Measurements from ENCODE around the gene NSD1.

Gene NSD1

DNA sequence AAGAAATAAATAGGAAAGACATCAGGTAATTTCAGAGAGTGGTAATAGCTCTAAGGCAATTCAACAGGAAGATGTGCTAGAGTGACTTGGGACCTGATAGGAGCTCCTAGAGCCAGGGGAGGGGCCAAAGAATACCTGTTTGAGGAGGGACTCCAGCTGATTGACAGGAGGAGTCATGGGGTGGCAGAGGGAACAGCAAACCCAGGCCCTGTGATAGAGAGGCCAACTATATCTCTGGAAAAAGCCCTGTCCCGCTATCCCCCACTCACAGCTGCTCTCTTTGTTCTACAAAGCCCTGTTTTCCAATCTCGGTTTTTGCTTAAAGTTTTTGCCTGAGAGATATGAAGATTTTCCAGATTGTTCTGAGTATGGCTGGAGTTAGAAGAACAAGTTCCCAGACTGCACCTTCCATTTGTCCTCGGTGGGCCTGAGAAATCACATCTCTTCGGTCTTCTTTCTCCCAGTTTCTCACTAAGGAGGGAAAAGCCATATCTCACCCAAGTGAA, 9.0 kb upstream of the NSD1 start:
- TF ChIP-seq, protein P1, sequence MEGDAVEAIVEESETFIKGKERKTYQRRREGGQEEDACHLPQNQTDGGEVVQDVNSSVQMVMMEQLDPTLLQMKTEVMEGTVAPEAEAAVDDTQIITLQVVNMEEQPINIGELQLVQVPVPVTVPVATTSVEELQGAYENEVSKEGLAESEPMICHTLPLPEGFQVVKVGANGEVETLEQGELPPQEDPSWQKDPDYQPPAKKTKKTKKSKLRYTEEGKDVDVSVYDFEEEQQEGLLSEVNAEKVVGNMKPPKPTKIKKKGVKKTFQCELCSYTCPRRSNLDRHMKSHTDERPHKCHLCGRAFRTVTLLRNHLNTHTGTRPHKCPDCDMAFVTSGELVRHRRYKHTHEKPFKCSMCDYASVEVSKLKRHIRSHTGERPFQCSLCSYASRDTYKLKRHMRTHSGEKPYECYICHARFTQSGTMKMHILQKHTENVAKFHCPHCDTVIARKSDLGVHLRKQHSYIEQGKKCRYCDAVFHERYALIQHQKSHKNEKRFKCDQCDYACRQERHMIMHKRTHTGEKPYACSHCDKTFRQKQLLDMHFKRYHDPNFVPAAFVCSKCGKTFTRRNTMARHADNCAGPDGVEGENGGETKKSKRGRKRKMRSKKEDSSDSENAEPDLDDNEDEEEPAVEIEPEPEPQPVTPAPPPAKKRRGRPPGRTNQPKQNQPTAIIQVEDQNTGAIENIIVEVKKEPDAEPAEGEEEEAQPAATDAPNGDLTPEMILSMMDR (IDR thresholded peaks at IDR 0.05): no peak

DNA sequence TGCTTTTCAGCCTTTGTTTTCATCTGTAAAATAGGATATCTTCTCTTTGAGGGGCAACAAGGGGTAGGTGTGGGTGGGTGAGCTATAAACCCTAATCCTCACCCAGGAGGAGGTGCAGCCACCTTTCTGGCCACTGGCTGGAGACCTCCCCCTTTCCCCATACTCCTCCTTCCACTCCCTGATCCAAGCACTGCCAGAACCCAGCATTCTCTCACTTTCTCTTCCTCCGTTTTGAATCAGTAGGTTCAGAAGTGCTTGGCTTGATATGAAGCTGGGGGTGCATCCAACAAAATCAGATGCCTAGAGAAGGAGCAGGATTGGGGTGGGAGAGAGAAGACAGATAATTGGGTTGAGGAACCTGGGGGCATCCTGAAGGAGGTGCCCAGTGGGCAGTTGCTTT, 6.8 kb upstream of the NSD1 start:
- TF ChIP-seq, protein P1 (IDR thresholded peaks at IDR 0.05): no peak

DNA sequence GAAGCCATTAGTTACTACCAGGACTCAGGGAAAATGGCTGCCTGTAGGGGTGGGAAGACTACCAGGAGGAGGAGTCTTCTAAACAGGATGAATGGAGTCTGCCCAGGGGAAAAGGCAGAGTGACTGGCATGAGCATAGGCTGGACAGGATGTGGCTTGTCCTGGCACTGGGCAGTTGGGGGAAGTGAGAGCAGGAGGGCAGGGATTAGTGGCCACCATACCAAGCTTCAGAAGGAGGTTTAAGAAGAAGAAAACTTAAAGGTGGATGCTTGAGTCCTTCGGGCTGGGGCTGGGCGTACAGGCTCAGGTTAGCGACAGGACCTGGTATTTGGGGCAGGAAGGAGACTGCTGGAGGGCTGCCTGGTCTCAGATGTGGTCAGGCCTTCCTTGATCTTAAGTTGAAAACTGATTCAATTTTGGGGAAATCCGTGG, 5.0 kb upstream of the NSD1 start:
- TF ChIP-seq, protein P1 (IDR thresholded peaks at IDR 0.05): no peak

DNA sequence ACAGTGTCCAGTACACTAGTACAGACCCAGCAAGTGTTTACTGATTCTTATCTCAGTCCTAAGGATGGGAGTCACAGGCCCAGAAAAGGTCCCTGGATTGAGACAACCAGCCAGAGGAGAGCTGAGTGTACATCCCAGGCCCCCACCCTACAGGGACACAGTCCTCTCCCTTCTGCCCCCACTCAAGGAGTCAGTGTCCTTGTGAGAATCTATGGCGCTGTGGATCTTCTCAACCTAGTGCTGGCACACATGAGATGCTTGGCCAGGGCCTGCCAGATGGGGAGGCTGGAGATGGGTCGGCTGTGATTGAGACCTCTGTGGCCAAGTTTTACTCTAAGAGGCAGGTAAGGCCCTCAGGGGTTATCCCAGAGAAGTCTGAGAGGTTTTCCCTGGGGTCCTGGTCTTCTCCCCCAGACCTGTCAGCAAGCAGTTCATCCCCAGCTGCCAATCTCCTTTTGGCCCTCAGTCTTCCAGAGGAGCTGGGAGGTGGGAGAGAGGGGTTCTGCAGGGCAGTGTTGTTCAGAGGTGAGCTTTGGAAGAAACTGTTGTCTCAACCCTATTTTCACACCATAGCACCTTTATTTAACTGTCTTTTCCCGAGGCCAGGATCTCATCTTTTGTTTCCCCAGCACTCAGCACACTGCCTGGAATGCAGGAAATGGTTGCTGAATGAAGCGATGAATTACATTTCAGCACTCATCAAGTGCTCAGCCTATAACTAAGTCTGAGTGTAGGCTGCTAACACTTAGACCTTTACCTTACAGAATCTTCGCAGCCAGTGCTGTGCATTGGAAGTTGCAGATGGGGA, 3.2 kb upstream of the NSD1 start:
- TF ChIP-seq, protein P1 (IDR thresholded peaks at IDR 0.05): no peak

DNA sequence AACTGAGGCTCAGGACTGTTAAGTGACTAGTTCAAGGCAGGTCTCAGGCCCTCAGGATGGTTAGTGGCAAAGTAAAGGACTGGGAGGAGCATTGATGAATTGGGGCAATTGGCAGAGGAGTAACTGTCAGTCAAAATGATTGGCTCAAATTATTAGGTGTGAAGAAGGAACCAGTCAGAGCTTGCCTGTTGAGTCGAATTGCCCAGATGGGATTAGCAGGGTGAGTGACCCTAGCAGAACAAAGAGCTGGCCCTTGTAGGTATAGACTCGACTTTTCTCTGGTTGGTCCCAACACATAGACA, 2.6 kb upstream of the NSD1 start:
- TF ChIP-seq, protein P1 (IDR thresholded peaks at IDR 0.05): no peak

DNA sequence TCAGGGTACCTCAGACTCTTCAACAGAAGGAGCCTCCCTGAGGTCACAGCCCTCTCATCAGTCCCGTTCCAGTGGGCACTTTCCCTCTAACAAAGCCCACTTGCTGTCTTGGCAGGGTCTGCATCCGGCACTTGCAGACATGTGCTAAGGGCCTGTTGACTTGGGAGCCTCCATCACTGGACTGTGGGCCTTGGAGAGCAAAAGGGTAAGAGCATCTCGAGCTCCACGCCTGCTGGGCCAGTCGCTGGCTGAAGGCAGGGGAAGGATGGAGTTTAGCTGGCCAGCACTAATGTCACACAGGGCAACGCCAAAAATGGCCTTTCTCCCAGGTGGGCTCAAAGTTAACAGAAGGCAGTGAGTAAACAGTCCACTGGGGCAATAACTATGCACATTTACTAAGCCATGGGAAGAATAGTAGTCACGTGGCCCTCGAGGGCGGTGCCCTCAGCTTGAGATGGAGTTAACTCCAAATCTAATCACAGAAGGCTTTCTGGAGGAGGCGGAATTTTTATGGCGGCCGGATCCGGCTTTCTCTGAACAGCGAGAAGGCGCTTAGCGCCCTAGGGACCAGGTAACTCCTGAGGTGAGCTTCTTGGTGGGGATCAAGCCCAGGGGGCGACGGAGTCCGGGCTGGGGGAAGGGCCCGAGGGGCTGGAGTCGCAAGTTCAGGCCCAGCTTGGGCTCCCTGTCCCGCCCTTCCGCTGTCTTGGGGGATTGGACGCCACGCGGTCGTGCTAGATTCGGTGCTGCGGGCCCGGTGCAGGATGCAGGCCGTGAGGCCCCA, 2.0 kb upstream of the NSD1 start:
- TF ChIP-seq, protein P1 (IDR thresholded peaks at IDR 0.05): no peak

DNA sequence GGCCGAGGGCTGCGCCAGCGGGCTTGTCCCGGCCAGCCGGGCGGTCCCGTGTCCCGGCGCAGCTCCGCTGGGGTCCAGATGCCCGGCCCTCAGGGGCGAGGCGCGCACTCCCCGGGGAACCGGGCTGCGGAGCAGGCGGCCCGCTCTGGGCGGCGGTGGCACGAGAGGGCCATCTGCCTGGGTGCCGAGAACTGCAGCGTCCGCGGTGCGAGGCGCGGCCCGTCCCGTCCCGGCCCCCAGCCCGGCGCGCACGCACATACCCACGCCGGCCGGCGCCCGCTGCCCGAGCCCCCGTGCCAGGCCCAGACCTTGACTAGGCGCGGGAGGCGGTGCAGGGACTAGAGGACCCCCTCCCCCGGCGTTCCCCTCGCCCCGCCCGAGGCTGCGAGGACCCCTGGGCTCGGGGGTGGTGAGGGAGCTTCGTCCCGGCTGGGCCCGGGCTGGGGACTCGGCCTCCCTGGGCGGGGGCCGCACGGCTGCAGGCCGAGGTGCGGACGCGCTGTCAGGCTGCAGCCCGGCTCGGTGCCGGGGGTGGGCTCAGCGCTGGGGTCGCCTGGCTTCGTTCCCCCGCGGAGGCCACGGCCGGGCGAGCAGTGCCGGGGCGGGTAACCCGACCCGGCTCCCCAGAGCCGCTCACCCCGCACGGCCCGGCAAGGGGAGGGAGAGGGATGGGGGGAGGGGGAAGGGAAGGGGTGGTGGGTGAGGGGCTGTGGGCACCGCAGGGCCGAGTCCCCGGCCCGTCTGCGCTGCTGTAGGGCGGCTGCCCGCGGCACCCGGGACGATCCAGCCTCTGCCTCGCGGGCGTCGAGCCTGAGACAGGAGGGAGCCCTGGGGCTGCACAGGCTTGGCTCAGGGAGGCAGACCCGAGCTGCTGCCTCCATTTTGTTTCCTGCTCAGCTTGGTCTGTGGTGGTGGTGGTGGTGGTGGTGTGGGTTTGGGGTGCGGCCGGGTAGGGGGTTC, 1.2 kb upstream of the NSD1 start:
- TF ChIP-seq, protein P1 (IDR thresholded peaks at IDR 0.05): no peak
